HL-60 (cell line): ENCODE data around the gene ZNF345.
A peak's percentile ranks its signal among the peaks of the same experiment; 100 is the strongest.

Source experiments
- DNase-seq, 2 experiments: peaks; one replicate each; pipeline ENCODE4 v3.0.0-alpha.2; 2010 to 2020; ENCODE audit warnings: low read depth in 1 of 2, low spot score in 1 of 2
- H3K27ac ChIP-seq: fragments of 250-450 bp; sonication (Bioruptor Pico); replicated peaks from 2 replicates; pipeline ENCODE4 v1.5.1; 2020; ENCODE audit warnings: mild to moderate bottlenecking, moderate library complexity
- H3K27me3 ChIP-seq: fragments of 250-450 bp; sonication (Bioruptor Pico); 2 replicates; pipeline ENCODE4 v1.5.1; 2021; ENCODE audit warnings: mild to moderate bottlenecking, moderate library complexity; ENCODE audit not compliant: insufficient read depth, poor library complexity, severe bottlenecking
- H3K4me3 ChIP-seq: replicated peaks from 2 replicates; pipeline ENCODE4 v1.5.1; 2011; ENCODE audit warnings: mild to moderate bottlenecking, control low read depth, low read length; ENCODE audit not compliant: insufficient read depth
- CTCF ChIP-seq: IDR thresholded peaks from one replicate; pipeline ENCODE4 v1.5.1; 2011; ENCODE audit warnings: low read length, control low read depth, inconsistent platforms; ENCODE audit not compliant: insufficient read depth
- GABPA ChIP-seq: IDR thresholded peaks from 2 replicates; pipeline ENCODE4 v1.6.1; 2012; ENCODE audit warnings: low read depth
- POLR2AphosphoS5 ChIP-seq: IDR thresholded peaks from 2 replicates; pipeline ENCODE4 v1.6.1; 2012; ENCODE audit warnings: low read depth
- REST ChIP-seq: IDR thresholded peaks from 2 replicates; pipeline ENCODE4 v1.6.1; 2012; ENCODE audit warnings: low read depth; ENCODE audit not compliant: insufficient replicate concordance
- SPI1 ChIP-seq: IDR thresholded peaks from 2 replicates; pipeline ENCODE4 v1.6.1; 2012; ENCODE audit warnings: low read depth, mild to moderate bottlenecking, borderline replicate concordance

Gene ZNF345

GRCh38 chr19:36915992-36916830 lies 65.5 kb downstream of the ZNF345 start, which contains the start of the genes ZNF568 and ZNF829:
ZNF568 (plus strand) TSS chr19:36916332; CDS start chr19:36922771, 6,439 bp downstream.
ZNF829 (minus strand) TSS chr19:36916291; CDS start chr19:36915167, 1,124 bp downstream.
- Histone ChIP-seq H3K27me3 (no peaks in the 10 kb centered on the region), H3K4me3 (peak within 1 kb of the TSS; percentile 63), H3K27ac (peak within 1 kb of the TSS; percentile 95)
- TF ChIP-seq CTCF (peak; percentile 56), SPI1 (no peak), POLR2AphosphoS5 (peak; percentile 58; the same call in 1 of the 2 replicates), REST (no peak), GABPA (peak; percentile 87)
- peak; percentile 92 to 97 for DNase-seq

GRCh38 chr19:36916991-36917390 lies 66.3 kb downstream of the ZNF345 start:
- DNase-seq = peak in 1 of 2 experiments; percentile 1
- Histone ChIP-seq H3K4me3 (peak overlapping the region; percentile 63), H3K27me3 (no peaks in the 10 kb centered on the region), H3K27ac (peak overlapping the region; percentile 95)
- no peak for TF ChIP-seq REST
- no peak for TF ChIP-seq SPI1

- Histone ChIP-seq H3K4me3 (no peak overlapping the region), H3K27ac (no peak overlapping the region), H3K27me3 (no peaks in the 10 kb centered on the region)
- DNase-seq = no peak
- TF ChIP-seq CTCF (no peak), REST (no peak), SPI1 (no peak), POLR2AphosphoS5 (no peak), GABPA (no peak)
These were observed 67.4 kb downstream of the ZNF345 start for GRCh38 chr19:36918090-36918489.
